MM.1S (cell line): ENCODE results near the gene PLGRKT.
"Not testable (repeated sequence)": the region's sequence is repeated elsewhere in the genome, so short reads cannot be mapped to it uniquely, and the experiment has no call there.

ENCODE experiments used
- DNase-seq: peaks from one replicate; pipeline ENCODE4 v3.0.0-alpha.2; 2015
- H2AFZ ChIP-seq: fragments of 300-600 bp; sonication (generic); 2 replicates; pipeline ENCODE4 v1.6.0; 2016; ENCODE audit warnings: antibody characterized with exemption, low read length
- H3F3A ChIP-seq: fragments of 300-600 bp; sonication (generic); 2 replicates; pipeline ENCODE4 v1.6.1; 2016; ENCODE audit warnings: mild to moderate bottlenecking, antibody characterized with exemption, low read length, moderate library complexity, mixed read lengths; ENCODE audit not compliant: insufficient read depth
- H3K27ac ChIP-seq: fragments of 300-600 bp; sonication (generic); 2 replicates; pipeline ENCODE4 v1.5.1; 2016; ENCODE audit warnings: mild to moderate bottlenecking, low read length
- H3K27me3 ChIP-seq: fragments of 300-600 bp; sonication (generic); replicated peaks from 2 replicates; pipeline ENCODE4 v1.6.0; 2016; ENCODE audit warnings: low read length; ENCODE audit not compliant: insufficient read depth
- H3K36me3 ChIP-seq: fragments of 300-600 bp; sonication (generic); replicated peaks from 2 replicates; pipeline ENCODE4 v1.6.1; 2016; ENCODE audit warnings: mild to moderate bottlenecking, low read length, mixed read lengths; ENCODE audit not compliant: insufficient read depth
- H3K4me1 ChIP-seq: fragments of 300-600 bp; sonication (generic); 2 replicates; pipeline ENCODE4 v1.6.1; 2016; ENCODE audit warnings: low read length, mixed read lengths
- H3K4me2 ChIP-seq: fragments of 300-600 bp; sonication (generic); 2 replicates; pipeline ENCODE4 v1.6.0; 2016; ENCODE audit warnings: low read depth, low read length
- H3K4me3 ChIP-seq: fragments of 300-600 bp; sonication (generic); 2 replicates; pipeline ENCODE4 v1.5.1; 2016; ENCODE audit warnings: low read length, mixed read lengths
- H3K79me2 ChIP-seq: fragments of 300-600 bp; sonication (generic); 2 replicates; pipeline ENCODE4 v1.6.1; 2016; ENCODE audit warnings: mixed run types, low read length, mixed read lengths
- H3K9ac ChIP-seq: fragments of 300-600 bp; sonication (generic); 2 replicates; pipeline ENCODE4 v1.6.1; 2016; ENCODE audit warnings: low read length, mixed read lengths
- H3K9me2 ChIP-seq: fragments of 300-600 bp; sonication (generic); replicated peaks from 2 replicates; pipeline ENCODE4 v1.6.1; 2016; ENCODE audit warnings: mild to moderate bottlenecking, low read length, mixed read lengths; ENCODE audit not compliant: insufficient read depth
- H3K9me3 ChIP-seq: fragments of 300-600 bp; sonication (generic); replicated peaks from 2 replicates; pipeline ENCODE4 v1.6.1; 2016; ENCODE audit warnings: mild to moderate bottlenecking, low read length, mixed read lengths; ENCODE audit not compliant: insufficient read depth
- H4K20me1 ChIP-seq: fragments of 300-600 bp; sonication (generic); 2 replicates; pipeline ENCODE4 v1.6.1; 2016; ENCODE audit warnings: mild to moderate bottlenecking, low read length, moderate library complexity, mixed read lengths; ENCODE audit not compliant: insufficient read depth
- EZH2 ChIP-seq: fragments of 300-600 bp; sonication (generic); optimal IDR thresholded peaks from 2 replicates; pipeline ENCODE3; 2017; ENCODE audit warnings: low read depth, mild to moderate bottlenecking, antibody characterized with exemption, low read length, mixed read lengths
- EZH2phosphoT487 ChIP-seq: fragments of 300-600 bp; sonication (generic); IDR thresholded peaks from 2 replicates; pipeline ENCODE4 v1.6.1; 2018; ENCODE audit warnings: antibody characterized with exemption, low read length
- TF ChIP-seq, protein P1 (sequence below): fragments of 300-600 bp; sonication (generic); IDR thresholded peaks from 2 replicates; pipeline ENCODE4 v1.5.1; 2016; ENCODE audit warnings: antibody characterized with exemption, low read length, mixed read lengths

Gene PLGRKT

DNA sequence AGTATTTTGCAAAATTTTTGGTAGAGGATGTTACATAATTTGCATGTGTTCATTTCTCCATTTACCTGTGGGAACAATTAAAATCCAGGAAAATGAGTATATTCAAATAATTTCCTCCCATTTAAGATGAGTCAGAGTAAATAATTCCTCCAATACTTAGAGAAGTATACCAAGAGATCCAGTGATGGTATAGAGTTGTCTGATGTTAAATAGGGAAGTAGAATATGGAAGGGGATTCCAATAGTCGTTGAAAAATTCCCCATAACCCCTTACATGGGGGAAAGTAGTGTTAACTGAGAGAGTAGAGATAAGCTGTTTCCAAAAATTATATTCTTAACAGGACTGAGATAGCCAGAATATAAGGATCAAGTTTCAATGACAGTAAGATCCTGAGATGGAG lies 28.3 kb upstream of the PLGRKT start:
- Histone ChIP-seq H3K4me1 (no peaks in the 10 kb centered on the region), H3F3A (no peaks in the 10 kb centered on the region)

DNA sequence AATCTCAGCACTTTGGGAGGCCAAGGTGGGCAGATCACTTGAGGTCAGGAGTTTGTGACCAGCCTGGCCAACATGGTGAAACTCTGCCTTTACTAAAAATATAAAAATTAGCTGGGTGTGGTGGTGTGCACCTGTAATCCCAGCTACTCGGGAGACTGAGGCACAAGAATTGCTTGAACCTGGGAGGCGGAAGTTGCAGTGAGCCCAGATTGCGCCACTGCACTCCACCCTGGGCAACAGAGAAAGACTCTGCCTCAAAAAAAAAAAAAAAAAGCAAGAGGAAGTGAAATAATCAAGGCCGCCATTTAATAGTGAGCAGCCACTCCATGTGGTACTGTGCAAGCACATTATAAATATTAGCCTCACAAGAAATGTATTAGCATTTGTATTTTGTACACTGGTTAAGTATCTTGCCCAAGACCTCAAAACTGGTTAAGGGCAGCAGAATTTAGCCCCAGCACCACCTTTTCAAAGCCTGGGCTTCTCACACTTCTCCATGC lies 27.2 kb upstream of the PLGRKT start:
- not testable (repeated sequence) for H3K4me1 ChIP-seq, H3K9me3 ChIP-seq, H3K4me3 ChIP-seq, H3K27ac ChIP-seq, H3K4me2 ChIP-seq, H3K9me2 ChIP-seq, DNase-seq, H3K9ac ChIP-seq, H2AFZ ChIP-seq, H3F3A ChIP-seq, H3K36me3 ChIP-seq, H4K20me1 ChIP-seq, H3K79me2 ChIP-seq, H3K27me3 ChIP-seq

More for the DNA sequence above, 28.3 kb upstream of the PLGRKT start:
- no peaks in the 10 kb centered on the region for H3K79me2 ChIP-seq
- no peak for DNase-seq
- TF ChIP-seq EZH2phosphoT487 (no peak), EZH2 (no peak)
- TF ChIP-seq, protein P1, sequence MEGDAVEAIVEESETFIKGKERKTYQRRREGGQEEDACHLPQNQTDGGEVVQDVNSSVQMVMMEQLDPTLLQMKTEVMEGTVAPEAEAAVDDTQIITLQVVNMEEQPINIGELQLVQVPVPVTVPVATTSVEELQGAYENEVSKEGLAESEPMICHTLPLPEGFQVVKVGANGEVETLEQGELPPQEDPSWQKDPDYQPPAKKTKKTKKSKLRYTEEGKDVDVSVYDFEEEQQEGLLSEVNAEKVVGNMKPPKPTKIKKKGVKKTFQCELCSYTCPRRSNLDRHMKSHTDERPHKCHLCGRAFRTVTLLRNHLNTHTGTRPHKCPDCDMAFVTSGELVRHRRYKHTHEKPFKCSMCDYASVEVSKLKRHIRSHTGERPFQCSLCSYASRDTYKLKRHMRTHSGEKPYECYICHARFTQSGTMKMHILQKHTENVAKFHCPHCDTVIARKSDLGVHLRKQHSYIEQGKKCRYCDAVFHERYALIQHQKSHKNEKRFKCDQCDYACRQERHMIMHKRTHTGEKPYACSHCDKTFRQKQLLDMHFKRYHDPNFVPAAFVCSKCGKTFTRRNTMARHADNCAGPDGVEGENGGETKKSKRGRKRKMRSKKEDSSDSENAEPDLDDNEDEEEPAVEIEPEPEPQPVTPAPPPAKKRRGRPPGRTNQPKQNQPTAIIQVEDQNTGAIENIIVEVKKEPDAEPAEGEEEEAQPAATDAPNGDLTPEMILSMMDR, result no peak
- no peaks in the 10 kb centered on the region for H4K20me1 ChIP-seq
- H3K4me2 ChIP-seq, result no peak overlapping the region
- H2AFZ ChIP-seq, result no peak overlapping the region
- H3K9me3 ChIP-seq, result no peaks in the 10 kb centered on the region
- H3K9me2 ChIP-seq, result no peaks in the 10 kb centered on the region
- H3K9ac ChIP-seq, result no peak overlapping the region
- no peaks in the 10 kb centered on the region for H3K36me3 ChIP-seq
- no peak overlapping the region for H3K4me3 ChIP-seq
- no peaks in the 10 kb centered on the region for H3K27me3 ChIP-seq
- H3K27ac ChIP-seq, result no peak overlapping the region

DNA sequence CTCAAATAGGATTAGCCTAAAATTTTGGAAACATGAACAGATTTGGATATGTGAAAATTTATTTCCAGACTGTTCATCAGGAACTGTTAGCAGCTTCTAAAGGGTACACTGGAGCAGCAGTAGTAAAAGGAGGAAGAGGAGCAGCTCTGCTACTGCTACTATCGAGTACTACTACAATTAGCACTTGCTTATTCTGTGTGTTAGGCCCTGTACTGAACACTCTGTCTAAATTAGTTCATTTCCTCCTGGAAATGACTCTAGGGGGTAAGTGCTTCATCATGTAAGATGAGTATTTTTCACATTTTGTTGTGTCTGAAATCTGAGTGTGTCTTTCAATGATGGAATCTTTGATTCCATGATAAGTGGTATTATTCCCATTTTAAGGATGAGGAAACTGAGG lies 22.4 kb upstream of the PLGRKT start:
- TF ChIP-seq EZH2 (no peak), EZH2phosphoT487 (no peak)
- TF ChIP-seq, protein P1, result no peak

DNA sequence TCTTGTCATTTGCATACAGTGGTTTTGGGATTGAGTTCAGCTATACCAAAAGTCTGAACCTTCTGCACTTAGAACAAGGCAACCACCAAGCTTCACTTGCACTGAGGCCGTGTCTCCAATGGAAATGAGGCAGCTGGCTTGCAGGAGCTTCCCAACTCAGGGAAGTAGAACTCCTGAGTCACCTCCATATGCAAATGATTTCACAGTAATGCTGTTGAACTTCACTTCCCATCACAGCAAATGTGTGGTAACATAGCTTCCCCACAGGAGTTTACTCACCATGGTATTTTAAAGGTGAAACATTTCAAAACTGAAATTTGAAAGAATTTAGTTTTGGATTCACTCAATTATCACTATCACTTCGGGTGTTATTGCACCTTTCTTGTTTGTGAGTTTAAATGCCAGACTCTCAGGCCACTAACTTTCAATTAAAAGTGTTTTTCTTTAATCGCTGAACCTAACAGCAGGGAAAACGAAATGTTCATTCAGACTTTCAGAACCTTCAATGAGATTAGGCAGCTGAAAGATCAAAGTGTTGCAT lies 21.6 kb upstream of the PLGRKT start:
- TF ChIP-seq EZH2, result no peak
- no peak for TF ChIP-seq EZH2phosphoT487
- TF ChIP-seq, protein P1, result no peak
- no peaks in the 10 kb centered on the region for H3K9me3 ChIP-seq
- H3K36me3 ChIP-seq, result no peaks in the 10 kb centered on the region
- H2AFZ ChIP-seq, result no peak overlapping the region
- 0 out of 2 replicates have a peak overlapping the region, but pooled peaks have one; percentile 10 for H3K4me2 ChIP-seq
- H3K27ac ChIP-seq, result no peak overlapping the region
- H4K20me1 ChIP-seq, result no peaks in the 10 kb centered on the region
- 0 out of 2 replicates have a peak, but pooled peaks cover 4% of the 10 kb centered on the region for H3F3A ChIP-seq
- no peak overlapping the region for H3K9ac ChIP-seq
- no peak for DNase-seq
- H3K79me2 ChIP-seq, result no peaks in the 10 kb centered on the region
- peaks cover 4% of the 10 kb centered on the region; the same call in 1 of the 2 replicates for H3K4me1 ChIP-seq
- no peaks in the 10 kb centered on the region for H3K27me3 ChIP-seq
- H3K4me3 ChIP-seq, result no peak overlapping the region
- no peaks in the 10 kb centered on the region for H3K9me2 ChIP-seq

More for the DNA sequence above, 22.4 kb upstream of the PLGRKT start:
- Histone ChIP-seq H3K4me2 (no peak overlapping the region), H3K9me3 (no peaks in the 10 kb centered on the region), H3K9me2 (no peaks in the 10 kb centered on the region), H3K27me3 (no peaks in the 10 kb centered on the region), H3K79me2 (no peaks in the 10 kb centered on the region), H3F3A (0 out of 2 replicates have a peak, but pooled peaks cover 3% of the 10 kb centered on the region), H3K4me3 (no peak overlapping the region), H4K20me1 (no peaks in the 10 kb centered on the region), H2AFZ (no peak overlapping the region), H3K9ac (no peak overlapping the region), H3K27ac (no peak overlapping the region), H3K4me1 (peaks cover 4% of the 10 kb centered on the region; the same call in 1 of the 2 replicates), H3K36me3 (no peaks in the 10 kb centered on the region)
- DNase-seq, result no peak
